GM19397 (cell line): ENCODE measurements around the gene PRTN3.
"Not testable (repeated sequence)": the region's sequence is repeated elsewhere in the genome, so short reads cannot be mapped to it uniquely, and the experiment has no call there.

Source experiments
- ATAC-seq: cut with Tn5 transposase; IDR thresholded peaks from one replicate; pipeline ENCODE4 v1.9.1; 2021; ENCODE audit warnings: mild to moderate bottlenecking, moderate library complexity; ENCODE audit not compliant: unreplicated experiment

PRTN3 gene

GRCh38 chr19:843180-843835 is 2.5 kb downstream of the PRTN3 start:
- no peak for ATAC-seq

GRCh38 chr19:843836-844545 is 3.2 kb downstream of the PRTN3 start:
- no peak for ATAC-seq

- ATAC-seq: no peak
Observed at GRCh38 chr19:844546-844971, 3.8 kb downstream of the PRTN3 start.

- ATAC-seq: no peak
Observed at GRCh38 chr19:845707-846521, 5.1 kb downstream of the PRTN3 start.

- ATAC-seq: no peak
Observed at GRCh38 chr19:848386-848921, 7.7 kb downstream of the PRTN3 start.

GRCh38 chr19:849195-849594 is 8.4 kb downstream of the PRTN3 start:
- ATAC-seq: not testable (repeated sequence)

GRCh38 chr19:850221-850978 is 9.6 kb downstream of the PRTN3 start:
- ATAC-seq: no peak

GRCh38 chr19:850979-851335 is 10.2 kb downstream of the PRTN3 start:
- ATAC-seq: no peak

GRCh38 chr19:852136-853013 is 11.6 kb downstream of the PRTN3 start, which contains the start of gene ELANE:
ELANE (plus strand) TSS chr19:852303; CDS start chr19:852329, 26 bp downstream.
- no peak for ATAC-seq

- no peak for ATAC-seq
Observed at GRCh38 chr19:853014-853585, 12.3 kb downstream of the PRTN3 start.

- ATAC-seq: not testable (repeated sequence)
Observed at GRCh38 chr19:853614-854220, 12.9 kb downstream of the PRTN3 start.

GRCh38 chr19:854549-854948 is 13.8 kb downstream of the PRTN3 start:
- ATAC-seq: no peak

- no peak for ATAC-seq
Observed at GRCh38 chr19:855142-855541, 14.3 kb downstream of the PRTN3 start.

GRCh38 chr19:855566-856120 is 14.8 kb downstream of the PRTN3 start:
- ATAC-seq: no peak

GRCh38 chr19:858284-858683 is 17.5 kb downstream of the PRTN3 start:
- no peak for ATAC-seq

- no peak for ATAC-seq
Observed at GRCh38 chr19:858868-859843, 18.4 kb downstream of the PRTN3 start, which contains the start of gene CFD. CFD (plus strand) TSS chr19:859664; CDS start chr19:859690, 26 bp downstream.

GRCh38 chr19:861141-861755 is 20.4 kb downstream of the PRTN3 start:
- no peak for ATAC-seq
